HCT116 (cell line): Measurements from ENCODE around the gene KIAA1755. TPM values are rescaled to one million over a fixed set of nuclear protein-coding genes. Genes with fewer than 3 reads are reported as not detected.

Source experiments
- ATAC-seq: fragments of 200-7000 bp; cut with Tn5 transposase; 2 replicates; pipeline ENCODE4 v1.9.1; 2020; ENCODE audit warnings: mild to moderate bottlenecking, moderate library complexity
- BruUV-seq: library from RNA; stranded (reverse); fragments of 400-500 nt; replicated peaks from 2 replicates; lab custom pipeline; 2021; lab: Mats Ljungman, UMichigan
- CTCF ChIA-PET: fragments of 300-600 bp; sonication (Branson Sonifier 250); formaldehyde crosslinking; loops from one replicate; lab custom pipeline; 2021; ENCODE audit warnings: antibody characterized with exemption; lab: Charles Lee
- POLR2A ChIA-PET: fragments of 300-600, 350-600 bp; sonication (Branson Sonifier 250); formaldehyde crosslinking; loops from one replicate; lab custom pipeline; 2021; ENCODE audit warnings: antibody characterized with exemption; lab: Charles Lee
- RAD21 ChIA-PET, 2 experiments: fragments of 300-600 bp; sonication (Branson Sonifier 250); formaldehyde crosslinking; loops; one replicate each; lab custom pipeline; 2023; ENCODE audit warnings: low total read pairs in 2 of 2; ENCODE audit not compliant: uncharacterized antibody in 2 of 2, unreplicated experiment in 2 of 2, low non-redundant PET in 1 of 2; lab: Charles Lee
- DNase-seq: peaks from one replicate; pipeline ENCODE4 v3.0.0-alpha.2; 2010; ENCODE audit warnings: low read depth, low spot score
- H2AFZ ChIP-seq: fragments of 200-600 bp; shearing (Covaris generic), sonication (generic); 2 replicates; pipeline ENCODE4 v1.6.1; 2017; ENCODE audit warnings: low read depth, mixed run types, mixed read lengths, antibody characterized with exemption, low read length; ENCODE audit not compliant: poor library complexity, severe bottlenecking
- H3K27ac ChIP-seq: 2 replicates; pipeline ENCODE4 v1.5.1; 2012; ENCODE audit warnings: low read depth, low read length
- H3K27me3 ChIP-seq: fragments of 200-600 bp; sonication (generic); 2 replicates; pipeline ENCODE4 v1.6.1; 2016; ENCODE audit warnings: mixed run types, low read length, mixed read lengths; ENCODE audit not compliant: insufficient read depth
- H3K36me3 ChIP-seq, 2 experiments: fragments of 200-500 bp in 1 of 2; fragments of 200-600 bp in 1 of 2; sonication (Bioruptor generic) in 1 of 2; sonication (generic) in 1 of 2; 2 replicates each; pipeline versions ENCODE4 v1.5.1 to v1.6.1; 2014 to 2016; ENCODE audit warnings: low read length in 2 of 2, inconsistent platforms in 1 of 2, mixed read lengths in 1 of 2, mixed run types in 1 of 2; ENCODE audit not compliant: insufficient read depth in 2 of 2, control insufficient read depth in 1 of 2
- H3K4me1 ChIP-seq, 2 experiments: fragments of 200-600 bp in 1 of 2; sonication (generic) in 1 of 2; 2 replicates each; pipeline versions ENCODE4 v1.5.1 to v1.6.1; 2012 to 2017; ENCODE audit warnings: low read length in 2 of 2, inconsistent platforms in 1 of 2, mild to moderate bottlenecking in 1 of 2, mixed read lengths in 1 of 2, mixed run types in 1 of 2, moderate library complexity in 1 of 2; ENCODE audit not compliant: insufficient read depth in 2 of 2, control insufficient read depth in 1 of 2
- H3K4me2 ChIP-seq: fragments of 200-600 bp; sonication (generic); 2 replicates; pipeline ENCODE4 v1.6.1; 2017; ENCODE audit warnings: mixed run types, low read length, mixed read lengths
- H3K4me3 ChIP-seq, 2 experiments: fragments of 200-600 bp in 1 of 2; sonication (generic) in 1 of 2; replicated peaks in 1 of 2; 2 replicates each; pipeline ENCODE4 v1.5.1; 2011 to 2016; ENCODE audit warnings: low read length in 2 of 2, control low read depth in 1 of 2, low read depth in 1 of 2, mild to moderate bottlenecking in 1 of 2, mixed read lengths in 1 of 2, mixed run types in 1 of 2
- H3K79me2 ChIP-seq: fragments of 200-600 bp; sonication (generic); 2 replicates; pipeline ENCODE4 v1.6.1; 2017; ENCODE audit warnings: mild to moderate bottlenecking, mixed run types, low read length, moderate library complexity, mixed read lengths; ENCODE audit not compliant: insufficient read depth
- H3K9ac ChIP-seq: fragments of 200-600 bp; sonication (generic); 2 replicates; pipeline ENCODE4 v1.6.1; 2016; ENCODE audit warnings: low read length, mixed read lengths
- H3K9me2 ChIP-seq: fragments of 200-600 bp; sonication (generic), shearing (Covaris generic); 2 replicates; pipeline ENCODE4 v1.6.1; 2017; ENCODE audit warnings: mixed run types, mild to moderate bottlenecking, moderate library complexity; ENCODE audit not compliant: insufficient read depth
- H3K9me3 ChIP-seq, 2 experiments: fragments of 200-500 bp in 1 of 2; fragments of 200-600 bp in 1 of 2; sonication (Bioruptor generic) in 1 of 2; sonication (generic) in 1 of 2; 2 replicates each; pipeline ENCODE4 v1.6.1; 2014 to 2017; ENCODE audit warnings: low read length in 2 of 2, mixed read lengths in 2 of 2, inconsistent platforms in 1 of 2, low read depth in 1 of 2, mild to moderate bottlenecking in 1 of 2, mixed run types in 1 of 2, moderate library complexity in 1 of 2; ENCODE audit not compliant: control insufficient read depth in 1 of 2, insufficient read depth in 1 of 2
- H4K20me1 ChIP-seq: fragments of 200-600 bp; sonication (generic), shearing (Covaris generic); 2 replicates; pipeline ENCODE4 v1.6.1; 2017; ENCODE audit warnings: mixed run types, mild to moderate bottlenecking, moderate library complexity; ENCODE audit not compliant: insufficient read depth
- CBX3 ChIP-seq: IDR thresholded peaks from 2 replicates; pipeline ENCODE4 v1.6.1; 2012; ENCODE audit warnings: low read depth
- EGR1 ChIP-seq: IDR thresholded peaks from 2 replicates; pipeline ENCODE4 v1.6.1; 2012; ENCODE audit warnings: low read depth
- ELF1 ChIP-seq: IDR thresholded peaks from 2 replicates; pipeline ENCODE4 v1.6.1; 2012; ENCODE audit warnings: low read depth, borderline replicate concordance
- EZH2phosphoT487 ChIP-seq: fragments of 200-600 bp; IDR thresholded peaks from 2 replicates; pipeline ENCODE4 v1.6.1; 2018; ENCODE audit warnings: antibody characterized with exemption, borderline replicate concordance
- FOSL1 ChIP-seq: IDR thresholded peaks from 2 replicates; pipeline ENCODE4 v1.6.1; 2012; ENCODE audit warnings: low read depth
- JUND ChIP-seq: IDR thresholded peaks from 2 replicates; pipeline ENCODE4 v1.6.1; 2012
- POLR2AphosphoS5 ChIP-seq: IDR thresholded peaks from 2 replicates; pipeline ENCODE4 v1.6.1; 2011; ENCODE audit warnings: mild to moderate bottlenecking, low read depth, low read length, moderate library complexity
- RAD21 ChIP-seq: IDR thresholded peaks from 2 replicates; pipeline ENCODE4 v1.6.1; 2012; ENCODE audit warnings: low read depth, mild to moderate bottlenecking
- SIN3A ChIP-seq: IDR thresholded peaks from 2 replicates; pipeline ENCODE4 v1.6.1; 2012; ENCODE audit warnings: low read depth
- SP1 ChIP-seq: IDR thresholded peaks from 2 replicates; pipeline ENCODE4 v1.6.1; 2012; ENCODE audit warnings: low read depth
- SRF ChIP-seq: IDR thresholded peaks from 2 replicates; pipeline ENCODE4 v1.6.1; 2012; ENCODE audit warnings: low read depth
- TCF7L2 ChIP-seq: IDR thresholded peaks from 2 replicates; pipeline ENCODE4 v1.7.0; 2011; ENCODE audit warnings: borderline replicate concordance, inconsistent platforms; ENCODE audit not compliant: insufficient read depth, insufficient read length; ENCODE audit errors: extremely low read depth
- YY1 ChIP-seq: IDR thresholded peaks from 2 replicates; pipeline ENCODE4 v1.6.1; 2011; ENCODE audit warnings: low read length, low read depth, moderate library complexity, mild to moderate bottlenecking; ENCODE audit not compliant: insufficient replicate concordance; ENCODE audit errors: extremely low read depth
- ZNF274 ChIP-seq: fragments of 200-500 bp; sonication (Bioruptor generic); IDR thresholded peaks from 2 replicates; pipeline ENCODE4 v1.6.1; 2014; ENCODE audit warnings: mild to moderate bottlenecking, low read depth, low read length, inconsistent platforms
- intact Hi-C: fragments of 100-400 bp; cut with micrococcal nuclease; formaldehyde crosslinking; loops from 2 replicates; pipeline ENCODE4 v1.10.0; 2022
- total RNA-seq: library from RNA; stranded (reverse); gene quantifications from one replicate; pipeline ENCODE4 v1.2.1, GENCODE V29; 2021; ENCODE audit not compliant: unreplicated experiment
- TF ChIP-seq, protein P1 (sequence below): IDR thresholded peaks from 2 replicates; pipeline ENCODE4 v1.6.1; 2012
- TF ChIP-seq, protein P2 (sequence below): IDR thresholded peaks from 2 replicates; pipeline ENCODE4 v1.6.1; 2012; ENCODE audit warnings: low read depth
- TF ChIP-seq, protein P3 (sequence below), 3 experiments: fragments of 200-600 bp in 1 of 3; sonication (generic) in 1 of 3; IDR thresholded peaks in 2 of 3; conservative IDR thresholded peaks in 1 of 3; 2 replicates each; pipeline ENCODE4 v1.5.1; 2012 to 2017; ENCODE audit warnings: low read depth in 2 of 3, low read length in 2 of 3, antibody characterized with exemption in 1 of 3, borderline replicate concordance in 1 of 3, control low read depth in 1 of 3, mild to moderate bottlenecking in 1 of 3, mixed read lengths in 1 of 3, mixed run types in 1 of 3, moderate library complexity in 1 of 3; ENCODE audit not compliant: insufficient read depth in 1 of 3
- TF ChIP-seq, protein P4 (sequence below): IDR thresholded peaks from 2 replicates; pipeline ENCODE4 v1.6.1; 2011; ENCODE audit warnings: mild to moderate bottlenecking, low read length, moderate library complexity; ENCODE audit not compliant: insufficient replicate concordance; ENCODE audit errors: extremely low read depth

The KIAA1755 gene
- total RNA-seq, 1 experiment from 2014 or later: not detected

DNA sequence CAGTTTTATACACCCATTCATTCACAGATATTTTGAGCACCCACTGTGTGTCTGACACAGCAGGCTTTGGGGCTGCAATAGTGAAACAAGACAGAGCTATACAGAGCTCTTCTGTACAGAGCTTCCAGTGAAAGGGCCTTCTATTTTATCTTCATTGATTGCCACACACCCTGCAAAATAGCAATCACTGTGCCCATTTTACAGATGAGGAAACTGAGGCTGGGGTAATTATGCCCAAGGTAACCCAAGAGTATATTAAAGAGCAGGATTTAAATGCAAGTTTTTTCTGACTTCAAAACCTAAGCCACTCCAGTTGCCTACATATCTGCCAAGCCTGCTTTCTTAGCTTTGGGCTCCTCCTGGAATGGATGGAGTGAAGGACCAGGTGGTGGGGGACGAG lies 47.9 kb upstream of the KIAA1755 start (continued):
- TF ChIP-seq FOSL1: no peak
- TF ChIP-seq, protein P1, sequence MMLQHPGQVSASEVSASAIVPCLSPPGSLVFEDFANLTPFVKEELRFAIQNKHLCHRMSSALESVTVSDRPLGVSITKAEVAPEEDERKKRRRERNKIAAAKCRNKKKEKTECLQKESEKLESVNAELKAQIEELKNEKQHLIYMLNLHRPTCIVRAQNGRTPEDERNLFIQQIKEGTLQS: no peak

DNA sequence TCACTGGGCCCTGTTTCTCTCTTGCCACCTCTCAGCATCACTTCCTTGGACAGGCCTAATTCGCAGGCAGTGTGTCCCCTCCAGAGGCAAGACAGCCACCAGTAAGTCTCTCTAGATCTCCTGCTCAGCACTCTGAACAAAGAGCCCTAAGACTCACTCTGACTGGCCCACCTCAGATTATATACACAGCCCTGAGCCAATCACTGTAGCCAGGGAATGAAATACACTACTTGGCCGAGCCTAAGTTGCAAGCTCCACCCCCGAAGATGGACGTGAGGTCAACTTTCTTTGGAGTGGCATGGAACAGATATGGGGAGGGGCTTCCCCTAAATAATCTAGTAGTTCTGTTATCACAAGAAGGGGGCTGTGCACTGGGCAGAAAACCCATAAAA lies 47.5 kb upstream of the KIAA1755 start:
- H3K9ac ChIP-seq: no peak overlapping the region
- no peak overlapping the region for H2AFZ ChIP-seq
- H3K9me2 ChIP-seq: no peaks in the 10 kb centered on the region
- no peak overlapping the region for H3K27ac ChIP-seq
- ChIA-PET CTCF (no interaction called here), RAD21 (no interaction called here), POLR2A (no interaction called here)
- no peaks in the 10 kb centered on the region for H3K79me2 ChIP-seq
- H3K4me1 ChIP-seq: no peaks in the 10 kb centered on the region
- intact Hi-C loops: loop anchor here (5.0 kb wide), 1 partner anchor 251 kb away; no protein-coding TSS in a partner anchor
- peaks cover 0 to 5% of the 10 kb centered on the region in 2 experiments; a peak in 1 of 4 replicates for H3K9me3 ChIP-seq
- H3K27me3 ChIP-seq: 0 out of 2 replicates have a peak, but pooled peaks cover 10% of the 10 kb centered on the region
- no peak overlapping the region for H3K4me2 ChIP-seq
- BruUV-seq: no TSS peak
- H3K4me3 ChIP-seq: no peak overlapping the region
- no peaks in the 10 kb centered on the region for H3K36me3 ChIP-seq
- ATAC-seq: no peak
- no peak for DNase-seq
- H4K20me1 ChIP-seq: no peaks in the 10 kb centered on the region
- TF ChIP-seq POLR2AphosphoS5: no peak
- TF ChIP-seq, protein P1: no peak
- TF ChIP-seq YY1: no peak
- no peak for TF ChIP-seq EGR1
- TF ChIP-seq EZH2phosphoT487: no peak
- TF ChIP-seq, protein P2, sequence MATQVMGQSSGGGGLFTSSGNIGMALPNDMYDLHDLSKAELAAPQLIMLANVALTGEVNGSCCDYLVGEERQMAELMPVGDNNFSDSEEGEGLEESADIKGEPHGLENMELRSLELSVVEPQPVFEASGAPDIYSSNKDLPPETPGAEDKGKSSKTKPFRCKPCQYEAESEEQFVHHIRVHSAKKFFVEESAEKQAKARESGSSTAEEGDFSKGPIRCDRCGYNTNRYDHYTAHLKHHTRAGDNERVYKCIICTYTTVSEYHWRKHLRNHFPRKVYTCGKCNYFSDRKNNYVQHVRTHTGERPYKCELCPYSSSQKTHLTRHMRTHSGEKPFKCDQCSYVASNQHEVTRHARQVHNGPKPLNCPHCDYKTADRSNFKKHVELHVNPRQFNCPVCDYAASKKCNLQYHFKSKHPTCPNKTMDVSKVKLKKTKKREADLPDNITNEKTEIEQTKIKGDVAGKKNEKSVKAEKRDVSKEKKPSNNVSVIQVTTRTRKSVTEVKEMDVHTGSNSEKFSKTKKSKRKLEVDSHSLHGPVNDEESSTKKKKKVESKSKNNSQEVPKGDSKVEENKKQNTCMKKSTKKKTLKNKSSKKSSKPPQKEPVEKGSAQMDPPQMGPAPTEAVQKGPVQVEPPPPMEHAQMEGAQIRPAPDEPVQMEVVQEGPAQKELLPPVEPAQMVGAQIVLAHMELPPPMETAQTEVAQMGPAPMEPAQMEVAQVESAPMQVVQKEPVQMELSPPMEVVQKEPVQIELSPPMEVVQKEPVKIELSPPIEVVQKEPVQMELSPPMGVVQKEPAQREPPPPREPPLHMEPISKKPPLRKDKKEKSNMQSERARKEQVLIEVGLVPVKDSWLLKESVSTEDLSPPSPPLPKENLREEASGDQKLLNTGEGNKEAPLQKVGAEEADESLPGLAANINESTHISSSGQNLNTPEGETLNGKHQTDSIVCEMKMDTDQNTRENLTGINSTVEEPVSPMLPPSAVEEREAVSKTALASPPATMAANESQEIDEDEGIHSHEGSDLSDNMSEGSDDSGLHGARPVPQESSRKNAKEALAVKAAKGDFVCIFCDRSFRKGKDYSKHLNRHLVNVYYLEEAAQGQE: no peak
- TF ChIP-seq SP1: no peak
- TF ChIP-seq ZNF274: no peak
- no peak for TF ChIP-seq RAD21
- TF ChIP-seq CBX3: no peak
- TF ChIP-seq ELF1: no peak
- no peak for TF ChIP-seq TCF7L2
- no peak for TF ChIP-seq JUND
- TF ChIP-seq, protein P3, sequence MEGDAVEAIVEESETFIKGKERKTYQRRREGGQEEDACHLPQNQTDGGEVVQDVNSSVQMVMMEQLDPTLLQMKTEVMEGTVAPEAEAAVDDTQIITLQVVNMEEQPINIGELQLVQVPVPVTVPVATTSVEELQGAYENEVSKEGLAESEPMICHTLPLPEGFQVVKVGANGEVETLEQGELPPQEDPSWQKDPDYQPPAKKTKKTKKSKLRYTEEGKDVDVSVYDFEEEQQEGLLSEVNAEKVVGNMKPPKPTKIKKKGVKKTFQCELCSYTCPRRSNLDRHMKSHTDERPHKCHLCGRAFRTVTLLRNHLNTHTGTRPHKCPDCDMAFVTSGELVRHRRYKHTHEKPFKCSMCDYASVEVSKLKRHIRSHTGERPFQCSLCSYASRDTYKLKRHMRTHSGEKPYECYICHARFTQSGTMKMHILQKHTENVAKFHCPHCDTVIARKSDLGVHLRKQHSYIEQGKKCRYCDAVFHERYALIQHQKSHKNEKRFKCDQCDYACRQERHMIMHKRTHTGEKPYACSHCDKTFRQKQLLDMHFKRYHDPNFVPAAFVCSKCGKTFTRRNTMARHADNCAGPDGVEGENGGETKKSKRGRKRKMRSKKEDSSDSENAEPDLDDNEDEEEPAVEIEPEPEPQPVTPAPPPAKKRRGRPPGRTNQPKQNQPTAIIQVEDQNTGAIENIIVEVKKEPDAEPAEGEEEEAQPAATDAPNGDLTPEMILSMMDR (IDR thresholded peaks at IDR 0.05 in 2 of 3, conservative IDR thresholded peaks at IDR 0.05 in 1 of 3; ENCODE audit: borderline replicate concordance in 1 of 3, insufficient read depth in 1 of 3, low read depth in 2 of 3, low read length in 2 of 3): no peak
- no peak for TF ChIP-seq SRF
- no peak for TF ChIP-seq SIN3A
- TF ChIP-seq, protein P4, sequence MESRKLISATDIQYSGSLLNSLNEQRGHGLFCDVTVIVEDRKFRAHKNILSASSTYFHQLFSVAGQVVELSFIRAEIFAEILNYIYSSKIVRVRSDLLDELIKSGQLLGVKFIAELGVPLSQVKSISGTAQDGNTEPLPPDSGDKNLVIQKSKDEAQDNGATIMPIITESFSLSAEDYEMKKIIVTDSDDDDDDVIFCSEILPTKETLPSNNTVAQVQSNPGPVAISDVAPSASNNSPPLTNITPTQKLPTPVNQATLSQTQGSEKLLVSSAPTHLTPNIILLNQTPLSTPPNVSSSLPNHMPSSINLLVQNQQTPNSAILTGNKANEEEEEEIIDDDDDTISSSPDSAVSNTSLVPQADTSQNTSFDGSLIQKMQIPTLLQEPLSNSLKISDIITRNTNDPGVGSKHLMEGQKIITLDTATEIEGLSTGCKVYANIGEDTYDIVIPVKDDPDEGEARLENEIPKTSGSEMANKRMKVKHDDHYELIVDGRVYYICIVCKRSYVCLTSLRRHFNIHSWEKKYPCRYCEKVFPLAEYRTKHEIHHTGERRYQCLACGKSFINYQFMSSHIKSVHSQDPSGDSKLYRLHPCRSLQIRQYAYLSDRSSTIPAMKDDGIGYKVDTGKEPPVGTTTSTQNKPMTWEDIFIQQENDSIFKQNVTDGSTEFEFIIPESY: no peak
